ENCODE measurements around the gene UBLCP1.
"Not testable (repeated sequence)": the region's sequence is repeated elsewhere in the genome, so short reads cannot be mapped to it uniquely, and the experiment has no call there.

UBLCP1 gene

DNA sequence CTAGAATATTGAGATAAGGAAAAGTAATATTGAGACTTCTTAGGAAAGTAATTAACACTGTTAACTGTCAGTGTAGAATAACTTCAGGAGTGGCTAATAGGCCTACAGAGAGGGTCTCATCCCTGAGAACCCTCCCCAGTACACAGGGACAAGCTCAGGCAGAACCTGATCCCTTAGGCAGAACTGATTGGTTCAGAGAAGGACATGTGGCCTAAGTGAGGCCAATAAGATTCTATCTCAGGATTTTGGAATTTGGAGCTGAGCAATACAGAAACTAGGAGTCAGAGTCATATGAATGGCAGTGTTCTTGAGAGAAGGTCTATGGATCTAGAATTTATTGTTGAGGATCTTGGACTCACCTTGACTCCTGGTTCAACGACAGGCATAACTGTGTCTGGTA is 10.9 kb upstream of the UBLCP1 start:
- no peak for DNase-seq (ENCODE audit: low spot score)

DNA sequence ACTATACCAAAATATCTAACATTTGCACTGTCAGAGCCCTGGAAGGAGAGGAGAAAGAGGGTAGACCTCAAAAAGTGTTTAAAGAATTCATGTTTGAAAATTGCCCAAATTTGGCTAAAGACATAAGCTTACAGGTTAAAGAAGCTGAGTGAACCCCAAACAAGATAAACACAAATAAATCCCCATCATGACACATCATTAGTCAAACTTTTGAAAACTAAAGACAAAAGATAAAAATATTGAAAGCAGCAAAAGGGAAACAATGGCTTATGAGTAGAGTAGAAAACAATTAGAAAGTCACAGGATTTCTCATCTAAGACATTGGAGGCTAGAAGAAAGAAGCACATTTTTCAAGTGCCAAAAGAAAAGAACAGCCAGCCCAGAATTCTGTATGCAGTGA is 6.1 kb upstream of the UBLCP1 start:
- DNase-seq (ENCODE audit: low spot score) = no peak

DNA sequence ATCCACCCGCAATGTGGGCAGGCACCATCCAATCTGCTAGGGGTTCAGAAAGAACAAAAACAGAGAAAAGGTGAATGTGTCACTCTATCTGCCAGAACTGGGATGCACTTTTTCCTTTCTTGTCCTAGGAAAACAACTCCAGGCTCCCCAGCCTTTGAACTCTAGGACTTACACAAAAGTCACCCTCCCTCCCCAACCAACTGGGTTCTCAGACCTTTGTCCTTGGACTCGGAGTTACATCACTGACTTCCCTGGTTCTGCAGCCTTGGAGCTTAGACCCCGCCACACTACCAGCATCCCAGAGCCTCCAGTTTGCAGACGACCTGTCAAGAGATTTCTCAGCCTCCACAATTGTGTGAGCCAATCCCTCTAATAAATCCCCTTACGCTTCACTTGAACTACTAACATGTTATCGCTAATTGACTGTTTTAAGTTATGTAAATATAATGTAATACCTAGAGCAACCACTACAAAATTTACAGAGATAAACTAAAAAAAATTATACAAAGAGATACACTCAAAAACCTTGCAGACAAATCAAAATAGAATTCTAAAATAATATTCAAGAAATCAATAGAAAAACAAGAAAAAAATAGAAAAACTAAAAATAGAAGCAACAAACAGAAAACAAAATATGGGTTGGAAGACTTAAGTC is 5.3 kb upstream of the UBLCP1 start:
- no peak for DNase-seq (ENCODE audit: low spot score)

DNA sequence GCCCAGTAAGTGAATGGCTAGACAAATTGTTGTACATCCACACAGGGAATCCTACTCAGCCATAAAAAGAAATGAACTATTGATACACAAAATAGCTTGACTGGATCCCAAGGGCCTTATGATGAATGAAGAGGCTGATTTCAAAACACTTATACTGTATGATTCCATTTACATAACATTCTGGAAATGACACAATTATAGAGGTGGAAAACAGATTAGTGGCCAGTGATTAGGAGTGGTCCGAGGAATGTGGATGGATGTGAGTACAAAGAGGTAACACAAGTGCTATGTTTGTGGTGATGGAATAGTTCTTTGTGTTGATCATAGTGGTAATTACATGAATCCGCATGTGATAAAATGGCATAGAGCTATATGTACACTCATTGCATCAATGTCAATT is 4.7 kb upstream of the UBLCP1 start:
- DNase-seq (ENCODE audit: low spot score) = no peak

DNA sequence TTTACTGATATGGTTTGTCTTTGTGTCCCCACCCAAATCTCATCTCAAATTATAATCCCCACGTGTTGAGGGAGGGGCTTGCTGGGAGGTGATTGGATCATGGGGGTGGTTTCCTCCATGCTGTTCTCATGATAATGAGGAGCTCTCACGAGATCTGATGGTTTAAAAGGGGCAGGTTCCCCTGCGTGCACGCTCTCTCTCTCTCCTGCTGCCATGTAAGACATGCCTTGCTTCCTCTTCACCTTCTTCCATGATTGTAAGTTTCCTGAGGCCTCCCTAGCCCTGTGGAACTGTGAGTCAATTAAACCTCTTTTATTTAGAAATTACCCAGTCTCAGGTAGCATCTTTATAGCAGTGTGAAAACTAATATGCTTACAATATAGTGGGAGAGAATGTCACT is 2.9 kb upstream of the UBLCP1 start:
- DNase-seq (ENCODE audit: low spot score) = not testable (repeated sequence)

DNA sequence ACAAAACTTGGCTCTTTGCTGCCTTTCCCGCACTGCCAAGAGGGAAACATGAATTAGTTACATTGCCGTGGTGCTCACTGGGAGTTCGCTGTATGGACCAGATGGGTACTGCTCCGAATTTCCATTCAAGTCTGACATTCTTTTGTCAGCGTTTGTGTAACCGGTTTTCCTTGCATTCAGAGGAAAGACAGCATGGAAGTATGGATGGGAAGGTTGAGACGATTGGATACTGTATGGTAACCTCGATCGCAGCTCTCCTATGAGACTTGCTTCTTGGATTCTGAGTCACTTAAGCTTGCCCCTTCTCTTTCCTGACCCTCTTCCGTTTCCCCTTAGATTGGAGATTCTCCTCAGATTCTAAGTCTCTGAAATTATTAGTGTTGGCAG is 625 bp upstream of the UBLCP1 start:
- no peak for DNase-seq (ENCODE audit: low spot score)

DNA sequence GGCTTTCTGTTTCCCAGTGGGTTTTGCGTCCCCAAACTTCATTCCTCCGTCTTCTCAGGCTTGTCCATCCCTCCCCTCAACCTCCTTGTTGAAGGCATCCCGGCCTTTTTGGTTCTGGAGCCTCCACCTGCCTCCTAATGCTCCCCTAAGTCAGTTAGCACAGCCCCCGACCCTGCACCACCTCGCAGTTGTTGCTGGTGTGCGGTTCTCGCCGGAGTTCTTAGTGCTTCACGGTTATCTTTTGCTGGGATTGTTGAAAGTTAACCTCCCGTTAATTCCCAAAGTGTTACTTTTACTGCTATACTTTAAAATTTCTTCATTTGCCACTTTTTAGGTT is 447 bp downstream of the UBLCP1 start:
- no peak for DNase-seq (ENCODE audit: low spot score)

DNA sequence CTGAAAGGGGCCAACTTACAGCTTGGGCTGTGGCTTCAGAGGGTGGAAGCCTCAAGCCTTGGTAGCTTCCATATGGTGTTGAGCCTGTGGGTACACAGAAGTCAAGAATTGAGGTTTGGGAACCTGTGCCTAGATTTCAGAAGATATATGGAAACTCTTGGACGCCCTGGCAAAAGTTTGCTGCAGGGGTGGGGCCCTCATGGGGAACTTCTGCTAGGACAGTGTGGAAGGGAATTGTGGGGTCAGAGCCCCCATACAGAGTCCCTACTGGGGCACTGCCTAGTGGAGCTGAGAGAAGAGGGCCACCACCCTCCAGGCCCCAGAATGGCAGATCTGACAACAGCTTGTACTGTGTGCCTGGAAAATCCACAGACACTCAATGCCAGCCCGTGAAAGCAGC is 3.7 kb downstream of the UBLCP1 start:
- not testable (repeated sequence) for DNase-seq (ENCODE audit: low spot score)

DNA sequence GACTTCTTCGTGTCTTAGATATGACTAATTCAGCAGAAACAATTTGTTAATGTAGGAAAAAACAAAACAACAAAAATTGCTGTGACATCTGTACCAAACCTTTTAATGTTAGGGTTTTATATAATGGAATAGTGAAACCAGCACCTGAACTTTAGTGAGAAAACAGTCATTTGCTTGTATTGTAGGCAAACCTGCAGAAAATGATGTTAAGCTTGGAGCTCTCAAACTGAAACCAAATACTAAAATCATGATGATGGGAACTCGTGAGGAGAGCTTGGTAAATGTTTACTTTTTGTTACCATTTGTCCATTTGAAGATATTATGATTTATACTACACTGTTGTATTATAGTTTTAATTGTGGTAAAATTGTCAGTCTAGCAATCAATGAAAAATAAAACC is 6.6 kb downstream of the UBLCP1 start:
- no peak for DNase-seq (ENCODE audit: low spot score)

DNA sequence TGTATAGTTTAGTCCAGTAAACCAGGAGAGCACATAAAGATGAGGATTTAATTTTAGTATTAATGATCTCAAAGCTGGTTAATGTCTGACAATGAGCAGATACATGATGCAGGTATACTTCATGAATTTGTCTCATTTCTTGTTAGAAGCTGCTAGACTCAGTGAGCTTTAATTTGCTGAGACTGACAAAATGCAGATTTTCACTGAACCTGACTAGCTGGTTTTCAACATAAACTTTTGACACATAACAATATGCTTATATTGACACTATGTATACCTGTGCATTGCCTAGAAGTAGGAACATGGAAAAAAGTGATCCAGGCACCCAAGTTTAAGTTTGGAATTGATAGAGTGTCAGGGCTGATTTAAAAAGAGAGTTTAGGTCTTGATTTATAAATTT is 10.8 kb downstream of the UBLCP1 start:
- no peak for DNase-seq (ENCODE audit: low spot score)

DNA sequence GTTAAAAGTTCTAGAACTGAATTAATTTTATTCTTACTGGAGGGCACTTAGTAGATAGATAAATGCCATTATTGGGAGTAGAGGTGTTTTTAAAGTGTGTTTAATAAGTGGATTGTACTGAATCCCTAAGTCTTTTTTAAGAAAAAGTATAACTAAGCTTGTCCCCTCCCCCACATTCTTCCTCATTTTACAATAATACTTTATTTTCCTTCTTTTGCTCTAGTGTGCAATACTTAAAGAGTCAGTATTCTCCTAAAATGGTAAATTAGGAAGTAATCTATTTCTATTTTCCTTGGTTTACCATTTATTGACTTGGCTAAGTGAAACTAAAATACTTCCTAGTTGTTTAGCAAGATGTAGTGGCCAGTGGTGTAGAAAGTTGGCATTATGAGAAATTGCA is 11.6 kb downstream of the UBLCP1 start:
- no peak for DNase-seq (ENCODE audit: low spot score)

DNA sequence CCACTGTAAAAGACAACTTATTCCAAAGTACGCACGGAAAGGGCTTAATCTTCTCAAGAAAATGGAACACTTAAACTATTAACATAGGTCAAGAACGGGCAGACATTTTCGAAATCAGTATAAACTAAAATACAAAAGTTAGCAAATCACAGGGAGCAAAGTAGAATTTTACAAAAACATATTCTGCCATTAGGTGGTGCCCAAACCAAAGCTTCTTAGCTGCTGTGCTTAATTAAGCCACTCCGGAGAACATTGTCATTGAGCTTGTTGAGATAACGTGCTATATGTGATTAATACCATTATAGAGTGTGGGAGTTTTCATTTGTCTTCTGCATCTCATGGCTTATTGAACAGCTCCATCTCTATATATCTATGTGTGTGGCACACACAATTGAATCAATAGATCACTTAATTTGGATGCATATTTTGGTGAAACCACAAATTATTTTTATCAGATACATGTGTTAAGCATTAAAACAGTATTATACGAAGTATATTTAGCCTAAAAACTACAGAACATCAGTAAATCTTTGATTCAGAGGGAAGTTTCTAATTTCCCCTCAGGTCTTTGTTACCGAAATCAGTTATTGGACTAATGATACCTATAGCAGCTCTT is 23.4 kb downstream of the UBLCP1 start:
- peak; percentile 24 for DNase-seq (ENCODE audit: low spot score)

DNA sequence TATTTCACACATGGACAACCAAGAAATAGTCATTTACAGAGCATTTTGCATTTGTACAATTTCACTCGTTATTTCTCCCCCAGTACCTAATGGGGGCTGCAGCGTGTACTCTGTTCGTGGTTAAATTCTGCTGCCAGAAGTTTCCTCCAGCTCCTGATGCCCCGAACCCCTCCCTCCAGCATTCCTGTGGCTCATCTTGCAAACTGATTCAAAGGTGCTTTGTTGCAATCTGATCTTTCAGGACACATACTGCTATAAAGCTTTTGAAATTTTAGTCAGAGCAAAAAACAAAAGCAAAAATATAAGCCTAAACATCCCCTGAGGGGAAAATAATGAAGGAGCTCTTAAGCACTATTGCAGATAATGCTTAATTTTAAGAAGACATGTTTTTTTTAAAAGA is 27.7 kb downstream of the UBLCP1 start:
- DNase-seq (ENCODE audit: low spot score) = no peak

DNA sequence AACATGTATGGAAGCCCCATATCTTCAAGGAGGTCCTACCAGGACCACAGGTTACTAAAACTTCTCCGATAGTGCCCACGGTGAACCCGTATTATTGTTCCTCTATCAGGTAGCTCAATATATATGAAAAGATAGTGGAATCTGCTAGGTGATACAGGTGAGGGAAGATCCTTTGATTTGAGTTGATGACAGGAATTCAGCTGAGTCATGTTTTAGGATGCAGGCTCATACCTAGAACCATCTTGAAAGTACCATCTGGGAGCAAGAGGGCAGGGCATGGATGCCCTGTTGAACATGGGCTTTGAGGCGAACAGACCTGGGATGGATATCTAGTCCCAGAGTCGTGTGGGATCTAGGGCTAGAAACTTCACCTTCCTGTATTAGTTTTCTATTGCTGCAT is 31.8 kb downstream of the UBLCP1 start:
- DNase-seq (ENCODE audit: low spot score) = no peak

DNA sequence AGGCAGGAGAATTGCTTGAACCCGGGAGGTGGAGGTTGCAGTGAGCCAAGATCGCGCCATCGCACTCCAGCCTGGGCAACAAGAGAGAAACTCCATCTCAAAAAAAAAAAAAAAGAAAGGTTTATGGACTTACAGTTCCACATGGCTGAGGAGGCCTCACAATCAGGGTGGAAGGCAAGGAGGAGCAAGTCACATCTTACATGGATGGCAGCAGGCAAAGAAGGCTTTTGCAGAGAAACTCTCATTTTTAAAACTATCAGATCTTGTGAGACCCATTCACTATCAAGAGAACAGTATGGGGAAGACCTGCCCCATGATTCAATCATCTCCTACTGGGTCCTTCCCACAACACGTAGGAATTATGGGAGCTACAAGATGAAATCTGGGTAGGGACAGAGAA is 34.2 kb downstream of the UBLCP1 start:
- DNase-seq (ENCODE audit: low spot score) = not testable (repeated sequence)

DNA sequence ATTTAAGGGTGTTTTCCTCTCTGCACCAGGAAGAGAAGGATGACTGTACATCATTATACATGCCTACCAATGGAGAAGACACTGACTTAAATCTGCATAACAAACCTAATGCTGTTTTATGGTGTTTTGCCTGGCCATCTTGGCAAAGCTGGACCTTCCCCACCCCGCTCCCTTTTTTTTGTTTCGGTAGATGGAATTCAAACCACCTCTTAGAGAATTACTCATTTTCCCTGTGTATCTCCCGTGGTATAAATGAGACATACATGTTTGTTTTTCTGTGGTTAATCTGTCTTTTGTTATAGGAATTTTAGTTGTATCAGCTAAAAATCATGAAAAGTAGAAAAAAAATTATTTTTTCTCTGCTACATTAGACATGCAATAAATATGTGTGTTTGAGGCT is 38.4 kb downstream of the UBLCP1 start:
- no peak for DNase-seq (ENCODE audit: low spot score)

DNA sequence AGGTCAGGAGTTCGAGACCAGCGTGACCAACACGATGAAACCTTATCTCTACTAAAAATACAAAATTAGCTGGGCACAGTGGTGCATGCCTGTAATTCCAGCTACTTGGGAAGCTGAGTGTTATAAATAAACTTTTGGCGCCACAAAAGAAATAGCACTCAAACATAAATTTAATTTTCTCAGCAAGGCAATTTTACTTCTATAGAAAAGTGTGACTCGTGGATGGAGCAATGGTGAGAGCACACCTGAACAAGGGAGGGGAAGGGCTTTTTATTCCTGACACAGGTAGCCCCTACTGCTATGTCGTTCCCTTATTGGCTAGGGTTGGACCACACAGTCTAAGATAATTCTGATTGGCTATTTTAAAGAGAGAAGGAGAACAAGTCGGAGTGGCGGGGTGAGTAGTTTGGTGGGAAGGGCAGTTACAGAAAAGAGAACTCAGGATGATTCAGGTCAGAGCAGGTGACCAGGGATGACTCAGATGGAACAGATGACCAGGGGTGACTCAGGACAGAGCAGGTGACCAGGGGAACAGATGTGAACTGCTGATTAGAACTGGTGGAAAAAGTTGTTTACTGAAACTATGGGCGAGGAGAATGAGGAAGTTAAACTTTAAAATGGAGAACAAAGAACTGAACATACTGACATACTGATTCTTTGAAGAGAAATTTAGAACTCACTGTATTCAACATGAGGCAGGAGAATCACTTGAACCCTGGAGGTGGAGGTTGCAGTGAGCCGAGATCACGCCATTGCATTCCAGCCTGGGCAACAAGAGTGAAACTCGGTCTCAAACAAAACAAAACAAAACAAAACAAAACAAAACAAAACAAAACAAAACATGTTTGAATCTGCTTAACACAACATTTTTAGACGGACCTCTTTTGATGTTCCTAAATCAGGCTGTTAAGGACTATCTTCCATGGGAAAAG is 39.1 kb downstream of the UBLCP1 start:
- DNase-seq (ENCODE audit: low spot score) = not testable (repeated sequence)

DNA sequence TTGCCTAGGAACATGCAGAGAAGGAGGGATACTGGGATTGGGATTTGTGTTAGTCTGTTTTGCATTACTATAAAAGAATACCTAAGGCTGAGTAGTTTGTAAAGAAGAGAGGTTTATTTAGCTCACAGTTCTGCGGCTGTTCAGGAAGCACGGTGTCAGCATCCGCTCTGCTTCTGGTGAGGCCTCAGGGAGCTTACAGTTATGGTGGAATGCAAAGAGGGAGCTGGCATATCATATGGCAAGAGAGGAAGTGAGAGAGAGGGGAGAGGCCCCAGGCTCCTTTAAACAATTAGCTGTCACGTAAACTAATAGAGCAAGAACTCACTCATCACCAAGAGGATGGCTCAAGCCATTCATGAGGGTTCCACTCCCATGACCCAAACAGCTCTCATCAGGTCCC is 40.2 kb downstream of the UBLCP1 start:
- DNase-seq (ENCODE audit: low spot score) = no peak

DNA sequence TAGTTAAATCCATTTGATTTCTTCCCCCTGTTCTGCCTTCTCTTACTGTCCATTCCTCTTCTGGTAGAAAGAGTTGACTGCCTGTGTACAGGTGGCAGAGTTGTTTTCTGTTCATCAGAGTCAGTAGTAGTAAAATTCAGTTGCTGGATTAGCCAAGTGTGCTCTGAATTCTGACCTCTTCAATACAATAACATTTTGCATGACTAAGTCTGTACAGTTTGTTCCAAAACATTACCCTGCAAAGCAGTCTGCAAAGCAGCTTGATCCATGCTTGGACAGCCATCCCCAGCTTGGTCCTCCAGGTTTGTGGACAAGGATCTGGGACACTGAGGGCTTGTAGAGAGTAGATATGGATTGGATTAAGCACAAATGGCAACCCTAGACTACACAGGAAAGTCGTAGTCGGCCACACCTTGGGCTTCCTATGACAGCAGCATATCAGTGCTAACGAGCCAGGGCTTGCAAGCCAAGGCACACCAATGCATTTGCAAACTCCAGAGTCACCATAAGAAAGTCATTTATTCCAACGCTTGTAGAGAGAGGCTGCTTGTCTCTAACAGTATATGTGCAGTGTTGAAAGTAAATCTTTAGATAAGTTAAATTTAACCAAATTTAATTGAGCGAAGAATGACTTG is 42.0 kb downstream of the UBLCP1 start:
- no peak for DNase-seq (ENCODE audit: low spot score)

DNA sequence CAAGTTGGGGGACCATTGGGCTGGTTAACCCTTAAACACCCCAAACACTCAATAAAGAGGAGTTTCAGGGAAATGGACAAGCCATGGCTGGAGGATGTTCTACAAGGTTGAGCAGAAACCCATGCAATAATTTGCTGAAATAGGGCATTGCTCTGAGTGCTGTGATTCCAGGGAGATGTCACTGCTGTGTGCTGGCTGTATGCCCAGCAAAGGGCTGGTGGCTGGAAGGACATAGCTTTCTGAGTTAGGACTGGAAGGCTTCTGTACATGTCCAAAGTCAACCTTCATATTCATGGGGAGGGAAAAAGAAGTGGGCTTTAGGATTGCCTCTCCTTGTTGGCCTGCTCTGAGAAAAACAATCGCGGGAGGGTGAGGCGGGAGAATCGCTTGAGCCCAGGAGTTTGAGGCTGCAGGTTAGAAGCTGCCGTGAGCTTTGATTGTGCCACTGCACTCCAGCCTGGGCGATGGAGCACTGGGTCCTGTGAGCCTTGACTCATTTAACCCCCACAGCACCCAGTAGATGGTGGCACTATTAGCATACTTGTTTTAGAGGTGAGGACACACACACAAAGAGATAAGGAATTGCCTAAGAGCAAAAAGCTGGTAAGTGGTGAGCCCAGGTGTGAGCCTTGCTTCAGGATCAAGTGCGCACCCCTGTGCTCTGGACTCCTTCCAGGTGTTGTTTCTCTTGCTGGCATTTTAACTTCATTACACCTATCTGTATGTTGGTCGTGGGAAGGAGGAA is 46.8 kb downstream of the UBLCP1 start:
- no peak for DNase-seq (ENCODE audit: low spot score)

DNA sequence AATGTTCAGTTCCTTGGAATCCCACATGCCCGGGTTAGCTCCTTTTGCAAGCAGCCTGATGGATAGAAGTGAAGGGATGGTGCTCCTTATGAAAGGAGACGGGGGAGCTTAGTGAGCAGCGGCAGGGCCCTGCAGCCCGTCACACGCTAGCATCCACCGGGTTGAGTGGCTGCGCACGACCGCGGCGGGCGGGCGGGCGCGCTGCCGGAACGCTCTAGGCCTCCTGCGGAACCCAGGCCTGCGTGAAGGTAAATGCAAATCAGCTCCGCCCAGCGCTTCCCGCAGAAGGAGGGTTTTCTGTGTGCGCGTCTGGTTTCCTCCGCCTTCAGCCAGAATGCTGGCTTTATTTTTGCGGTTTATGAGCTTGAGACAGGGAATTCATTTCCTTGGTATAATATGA is 47.4 kb downstream of the UBLCP1 start:
- peak; percentile 74 for DNase-seq (ENCODE audit: low spot score)

DNA sequence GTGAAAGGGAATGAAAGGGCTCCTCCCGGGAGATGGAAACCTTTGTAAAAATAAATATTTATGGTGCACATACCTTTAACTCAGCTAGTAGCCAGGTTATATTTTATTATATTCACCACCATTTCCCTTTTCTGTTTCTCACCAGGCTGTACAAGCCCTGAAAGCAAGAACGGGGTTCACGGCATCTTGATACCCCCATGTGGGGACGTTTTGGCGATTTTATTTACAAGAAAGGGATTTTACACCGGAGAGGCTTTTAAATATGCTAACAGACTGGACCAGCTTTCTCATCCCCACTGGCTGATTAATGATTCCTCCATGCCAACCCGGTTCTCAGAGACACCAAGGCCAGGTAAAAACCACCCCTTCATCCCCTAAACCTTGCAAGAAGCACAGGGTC is 48.0 kb downstream of the UBLCP1 start:
- DNase-seq (ENCODE audit: low spot score) = no peak
